PC-9 (cell line): Measurements from ENCODE around the gene KRT8. TPM values are rescaled to one million over a fixed set of nuclear protein-coding genes. Genes with fewer than 3 reads are reported as not detected.

Source experiments
- BruUV-seq: library from RNA; stranded (reverse); fragments of 400-500 nt; replicated peaks from 2 replicates; lab custom pipeline; 2021; lab: Mats Ljungman, UMichigan
- CTCF ChIA-PET: fragments of 300-600 bp; sonication (Branson Sonifier 250); formaldehyde crosslinking; loops from one replicate; lab custom pipeline; 2022; ENCODE audit warnings: antibody characterized with exemption; lab: Charles Lee
- POLR2A ChIA-PET: fragments of 300-600 bp; sonication (Branson Sonifier 250); formaldehyde crosslinking; loops from one replicate; lab custom pipeline; 2022; ENCODE audit warnings: antibody characterized with exemption; ENCODE audit not compliant: unreplicated experiment; lab: Charles Lee
- DNase-seq, 2 experiments: peaks; one replicate each; pipeline versions ENCODE4 v3.0.0 to v3.0.0-alpha.2; 2015 to 2022; ENCODE audit warnings: mixed read lengths in 1 of 2
- H2AFZ ChIP-seq: fragments of 200-600 bp; sonication (generic); 2 replicates; pipeline ENCODE4 v1.8.1; 2017; ENCODE audit warnings: antibody characterized with exemption
- H3F3A ChIP-seq: fragments of 200-600 bp; sonication (generic); 2 replicates; pipeline ENCODE4 v1.8.1; 2017; ENCODE audit warnings: antibody characterized with exemption, mild to moderate bottlenecking, low read depth; ENCODE audit not compliant: insufficient read depth
- H3K27ac ChIP-seq: fragments of 200-600 bp; sonication (generic); 2 replicates; pipeline ENCODE4 v1.6.1; 2016; ENCODE audit warnings: mixed run types
- H3K27me3 ChIP-seq: fragments of 200-600 bp; sonication (generic); 2 replicates; pipeline ENCODE4 v1.6.1; 2016; ENCODE audit warnings: low read depth, mixed run types; ENCODE audit not compliant: insufficient read depth
- H3K36me3 ChIP-seq: fragments of 200-600 bp; sonication (generic); 2 replicates; pipeline ENCODE4 v1.6.1; 2016; ENCODE audit warnings: low read depth, mixed run types
- H3K4me1 ChIP-seq: fragments of 200-600 bp; sonication (generic); replicated peaks from 2 replicates; pipeline ENCODE4 v1.6.1; 2016; ENCODE audit warnings: mixed run types; ENCODE audit not compliant: insufficient read depth
- H3K4me2 ChIP-seq: fragments of 200-600 bp; sonication (generic); 2 replicates; pipeline ENCODE4 v1.6.1; 2017; ENCODE audit warnings: mixed run types
- H3K4me3 ChIP-seq: fragments of 200-600 bp; sonication (generic); 2 replicates; pipeline ENCODE4 v1.6.1; 2016; ENCODE audit warnings: mixed run types
- H3K79me2 ChIP-seq: fragments of 200-600 bp; sonication (generic); 2 replicates; pipeline ENCODE4 v1.6.1; 2017; ENCODE audit warnings: low read depth, mixed run types
- H3K9me2 ChIP-seq: fragments of 200-600 bp; sonication (generic); 2 replicates; pipeline ENCODE4 v1.8.1; 2017; ENCODE audit warnings: mild to moderate bottlenecking; ENCODE audit not compliant: insufficient read depth
- H3K9me3 ChIP-seq: fragments of 200-600 bp; sonication (generic); 2 replicates; pipeline ENCODE4 v1.8.1; 2016; ENCODE audit warnings: low read depth; ENCODE audit not compliant: insufficient read depth
- H4K20me1 ChIP-seq: fragments of 200-600 bp; sonication (generic); 2 replicates; pipeline ENCODE4 v1.8.1; 2017; ENCODE audit not compliant: insufficient read depth
- EZH2 ChIP-seq: fragments of 200-600 bp; sonication (generic); IDR thresholded peaks from 2 replicates; pipeline ENCODE4 v1.8.0; 2017; ENCODE audit warnings: antibody characterized with exemption, low read depth
- intact Hi-C: fragments of 100-400 bp; cut with micrococcal nuclease; formaldehyde crosslinking; loops from one replicate; pipeline ENCODE4 v1.10.0; 2022; ENCODE audit not compliant: unreplicated experiment
- total RNA-seq: library from RNA; stranded (reverse); gene quantifications from 2 replicates; pipeline ENCODE4 v1.2.3, GENCODE V29; 2021
- TF ChIP-seq, protein P1 (sequence below): fragments of 200-600 bp; sonication (generic); conservative IDR thresholded peaks from 2 replicates; pipeline ENCODE4 v1.6.1; 2017; ENCODE audit warnings: mixed run types, antibody characterized with exemption, mild to moderate bottlenecking, moderate library complexity

KRT8 gene
- total RNA-seq, 1 experiment from 2014 or later, result 2,962 TPM

DNA sequence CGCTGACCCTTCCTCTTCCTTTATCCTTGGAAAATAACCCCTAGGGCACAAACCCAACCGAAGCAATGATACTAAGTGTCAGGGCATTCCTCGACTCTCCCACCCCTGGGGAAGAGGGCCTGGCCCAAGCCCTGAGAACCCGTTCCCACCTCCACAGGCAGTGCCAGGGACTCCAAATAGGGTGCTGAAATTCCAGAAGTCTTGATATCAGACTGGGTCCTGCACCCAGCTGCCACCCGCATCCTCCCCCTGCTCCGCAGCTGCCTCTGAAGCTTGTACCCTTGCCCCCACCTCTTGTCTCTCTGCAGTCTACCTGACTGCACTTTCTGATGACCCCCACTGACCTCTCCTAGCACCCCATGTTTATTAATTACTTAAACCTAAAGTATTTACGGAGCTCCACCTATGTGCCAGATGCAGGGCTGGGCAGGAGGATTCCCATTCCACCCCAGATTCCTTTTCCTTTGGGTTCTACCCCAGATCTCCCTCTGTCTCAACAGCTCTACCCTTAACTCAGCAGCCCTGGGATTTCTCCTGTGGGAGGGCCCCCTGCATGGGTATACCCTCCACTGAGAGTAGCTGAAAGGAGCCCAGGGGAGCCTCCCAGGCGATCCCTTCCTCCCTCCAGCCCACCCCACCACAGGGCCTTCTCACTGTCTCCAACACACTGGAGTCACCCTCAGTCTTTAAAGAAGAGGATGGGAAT is 40.0 kb upstream of the KRT8 start:
- Histone ChIP-seq H3K27me3 (no peaks in the 10 kb centered on the region), H3K4me2 (peak overlapping the region; percentile 88), H3K4me3 (peak overlapping the region; percentile 54; the same call in 1 of the 2 replicates), H3K4me1 (peaks cover 57% of the 10 kb centered on the region), H4K20me1 (peaks cover 8% of the 10 kb centered on the region), H3F3A (peaks cover 53% of the 10 kb centered on the region), H3K9me3 (no peaks in the 10 kb centered on the region), H3K9me2 (no peaks in the 10 kb centered on the region), H2AFZ (no peak overlapping the region), H3K36me3 (peaks cover 7% of the 10 kb centered on the region), H3K79me2 (peaks cover 51% of the 10 kb centered on the region), H3K27ac (peak overlapping the region; percentile 100)
- intact Hi-C loops, result loop anchor here (1.0 to 5.0 kb wide), 4 partner anchors 18 to 713 kb away; partner anchors contain the start of genes KRT7 and KRT8
- POLR2A ChIA-PET, result interaction anchor here (0.6 to 9.3 kb wide), 15 partner anchors 7 to 798 kb away, joined by 3 to 311 read pairs (median 4); partner anchors contain the start of genes KRT8, SP1 and TARBP2
- no TSS peak for BruUV-seq
- no peak for TF ChIP-seq EZH2
- TF ChIP-seq, protein P1, sequence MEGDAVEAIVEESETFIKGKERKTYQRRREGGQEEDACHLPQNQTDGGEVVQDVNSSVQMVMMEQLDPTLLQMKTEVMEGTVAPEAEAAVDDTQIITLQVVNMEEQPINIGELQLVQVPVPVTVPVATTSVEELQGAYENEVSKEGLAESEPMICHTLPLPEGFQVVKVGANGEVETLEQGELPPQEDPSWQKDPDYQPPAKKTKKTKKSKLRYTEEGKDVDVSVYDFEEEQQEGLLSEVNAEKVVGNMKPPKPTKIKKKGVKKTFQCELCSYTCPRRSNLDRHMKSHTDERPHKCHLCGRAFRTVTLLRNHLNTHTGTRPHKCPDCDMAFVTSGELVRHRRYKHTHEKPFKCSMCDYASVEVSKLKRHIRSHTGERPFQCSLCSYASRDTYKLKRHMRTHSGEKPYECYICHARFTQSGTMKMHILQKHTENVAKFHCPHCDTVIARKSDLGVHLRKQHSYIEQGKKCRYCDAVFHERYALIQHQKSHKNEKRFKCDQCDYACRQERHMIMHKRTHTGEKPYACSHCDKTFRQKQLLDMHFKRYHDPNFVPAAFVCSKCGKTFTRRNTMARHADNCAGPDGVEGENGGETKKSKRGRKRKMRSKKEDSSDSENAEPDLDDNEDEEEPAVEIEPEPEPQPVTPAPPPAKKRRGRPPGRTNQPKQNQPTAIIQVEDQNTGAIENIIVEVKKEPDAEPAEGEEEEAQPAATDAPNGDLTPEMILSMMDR, result no peak
- CTCF ChIA-PET, result interaction anchor here (0.9 to 2.6 kb wide), 3 partner anchors 19 to 60 kb away, joined by 3 to 19 read pairs (median 4); partner anchors contain the start of gene KRT8
- peak; percentile 56 to 65 for DNase-seq

DNA sequence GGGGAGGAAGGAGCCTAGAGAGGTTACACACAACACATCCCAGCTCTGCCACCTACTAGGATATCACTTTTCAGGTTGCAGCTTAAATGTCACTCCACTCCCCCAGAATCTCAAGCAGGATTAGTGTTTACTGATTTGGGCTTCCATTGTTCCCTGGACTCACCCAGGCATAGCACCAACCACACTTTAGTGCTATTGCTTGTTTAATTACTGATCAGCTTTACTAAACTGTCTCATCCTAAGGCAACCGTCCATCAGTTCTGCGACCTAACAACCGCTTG is 38.0 kb upstream of the KRT8 start:
- BruUV-seq, result no TSS peak
- Histone ChIP-seq H4K20me1 (no peaks in the 10 kb centered on the region), H3K9me3 (no peaks in the 10 kb centered on the region), H2AFZ (no peak overlapping the region), H3K27ac (peak overlapping the region; percentile 100), H3K4me3 (no peak overlapping the region), H3K9me2 (no peaks in the 10 kb centered on the region), H3K4me1 (peaks cover 53% of the 10 kb centered on the region), H3K27me3 (no peaks in the 10 kb centered on the region), H3F3A (peaks cover 43% of the 10 kb centered on the region), H3K36me3 (no peaks in the 10 kb centered on the region), H3K79me2 (peaks cover 34% of the 10 kb centered on the region), H3K4me2 (peak overlapping the region; percentile 88)
- CTCF ChIA-PET, result no interaction called here
- POLR2A ChIA-PET, result interaction anchor here (0.6 to 9.3 kb wide), 4 partner anchors 14 to 38 kb away, joined by 3 to 311 read pairs (median 3); partner anchors contain the start of gene KRT8
- intact Hi-C loops, result no loop called here
- TF ChIP-seq, protein P1, result no peak
- no peak for TF ChIP-seq EZH2
- no peak for DNase-seq

DNA sequence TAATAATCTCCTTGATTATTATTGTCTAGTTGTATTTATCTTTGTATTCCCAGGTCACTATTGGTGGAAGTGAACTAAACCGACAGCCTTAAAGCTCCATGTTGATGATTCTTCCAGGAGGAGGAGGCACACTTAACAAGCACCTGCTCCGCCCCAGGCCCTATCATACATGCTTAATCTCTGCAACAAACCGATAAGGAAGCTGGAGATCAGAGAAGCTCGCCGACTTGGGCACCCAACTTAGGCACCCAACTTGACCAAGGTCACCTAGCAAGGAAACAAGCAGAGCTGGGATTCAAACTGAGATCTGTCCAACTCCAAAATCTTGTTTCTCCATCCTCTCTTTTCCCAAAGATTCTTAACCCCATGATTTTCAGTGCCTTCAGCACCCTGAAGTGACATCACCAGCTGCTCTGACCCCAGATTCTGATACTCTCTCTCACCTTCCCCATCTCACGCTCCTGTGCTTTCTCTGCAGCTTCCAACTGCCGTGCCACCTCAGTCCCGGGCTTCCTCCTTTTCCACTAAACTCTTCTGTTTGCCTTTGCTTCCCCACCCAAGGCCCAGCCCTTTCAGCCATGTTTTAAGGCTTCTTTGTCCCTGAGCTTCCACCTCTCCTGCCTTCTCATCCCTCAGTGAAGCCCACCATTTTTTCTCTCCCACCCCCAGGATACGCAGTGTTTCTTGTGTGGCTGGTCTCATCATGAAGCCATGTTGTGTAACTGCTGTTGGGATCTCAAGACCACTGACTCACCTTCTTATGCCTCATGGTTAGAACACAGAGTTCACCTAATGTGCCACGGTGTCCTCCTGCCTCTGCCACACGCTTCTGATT is 37.4 kb upstream of the KRT8 start:
- Histone ChIP-seq H3K79me2 (peaks cover 30% of the 10 kb centered on the region), H3K4me2 (peak overlapping the region; percentile 88), H2AFZ (no peak overlapping the region), H3K9me2 (no peaks in the 10 kb centered on the region), H3K9me3 (no peaks in the 10 kb centered on the region), H3F3A (peaks cover 38% of the 10 kb centered on the region), H3K27me3 (no peaks in the 10 kb centered on the region), H4K20me1 (no peaks in the 10 kb centered on the region), H3K36me3 (no peaks in the 10 kb centered on the region), H3K4me1 (peaks cover 48% of the 10 kb centered on the region), H3K27ac (peak overlapping the region; percentile 100), H3K4me3 (no peak overlapping the region)
- ChIA-PET CTCF (interaction anchor here (0.6 kb wide), 1 partner anchor 663 kb away, joined by 4 read pairs; no protein-coding TSS in a partner anchor), POLR2A (interaction anchor here (0.6 to 9.3 kb wide), 4 partner anchors 15 to 37 kb away, joined by 3 to 311 read pairs (median 4); partner anchors contain the start of gene KRT8)
- TF ChIP-seq, protein P1, result no peak
- no peak for TF ChIP-seq EZH2
- no TSS peak for BruUV-seq
- no peak for DNase-seq
- intact Hi-C loops, result no loop called here
